Erythroblast (primary cell): Measurements from ENCODE around the gene RHOBTB3.

Source experiments
- GATA1 ChIP-seq: IDR thresholded peaks from 2 replicates; pipeline ENCODE4 v1.6.1; 2011; ENCODE audit warnings: low read depth, mild to moderate bottlenecking, control low read depth, low read length, moderate library complexity
- POLR2A ChIP-seq: IDR thresholded peaks from 2 replicates; pipeline ENCODE4 v1.6.1; 2011; ENCODE audit warnings: mild to moderate bottlenecking, low read length

DNA sequence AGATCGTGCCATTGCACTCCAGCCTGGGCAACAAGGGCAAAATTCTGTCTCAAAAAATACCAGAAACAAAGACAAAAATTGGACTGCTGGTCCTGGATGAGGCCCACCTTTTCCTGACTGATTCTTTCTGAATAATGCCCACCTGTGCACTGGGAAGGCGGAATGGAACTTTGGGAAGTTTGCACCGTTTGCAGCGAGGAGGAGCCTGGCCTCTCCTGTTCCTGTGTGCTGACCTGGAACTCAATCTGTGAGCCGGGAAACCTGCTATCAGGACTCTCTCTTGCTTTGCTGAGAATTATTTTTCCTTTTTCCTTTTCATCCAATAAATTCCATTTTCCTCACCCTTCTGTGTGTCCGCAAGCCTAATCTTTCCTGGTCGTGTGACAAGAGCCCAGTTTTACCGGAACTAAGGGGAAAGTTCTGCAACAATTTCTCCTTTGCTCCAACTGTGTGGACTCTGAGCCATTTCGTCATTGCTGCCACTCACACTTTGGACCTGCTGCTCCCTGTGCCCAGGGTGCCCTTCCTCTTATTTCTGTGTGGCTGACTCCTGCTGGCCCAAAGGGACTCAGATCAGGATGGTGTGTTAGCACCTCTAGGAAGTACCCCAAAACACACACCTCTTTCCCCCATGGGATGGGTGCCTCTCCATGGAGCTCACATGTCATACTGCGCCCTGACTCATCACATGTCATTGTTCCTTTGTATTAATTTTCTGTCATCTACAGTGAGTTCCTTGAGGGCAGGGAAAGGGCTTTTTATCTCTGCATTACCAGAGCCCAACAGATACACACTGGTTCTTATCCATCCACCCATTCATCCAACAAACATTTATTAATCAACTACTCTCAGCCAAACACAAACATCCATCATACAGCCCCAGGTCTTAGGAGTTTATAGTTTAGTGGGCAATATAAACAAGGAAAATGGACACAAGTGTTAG lies 96.1 kb downstream of the RHOBTB3 start:
- TF ChIP-seq POLR2A (peak; percentile 26), GATA1 (no peak)
